K562 (cell line): ENCODE data around the gene CCDC136. TPM values are rescaled to one million over a fixed set of nuclear protein-coding genes. Genes with fewer than 3 reads are reported as not detected.

Source experiments
- BRF2 ChIP-seq: IDR thresholded peaks from 3 replicates; pipeline ENCODE4 v1.6.1; 2011; ENCODE audit warnings: borderline replicate concordance, mild to moderate bottlenecking; ENCODE audit not compliant: insufficient read length, insufficient read depth
- CREM ChIP-seq: IDR thresholded peaks from 2 replicates; pipeline ENCODE4 v1.6.1; 2014; ENCODE audit warnings: antibody characterized with exemption, low read depth
- DMBX1 ChIP-seq: fragments of 250-450 bp; sonication (Bioruptor Pico); IDR thresholded peaks from 2 replicates; pipeline ENCODE4 v1.8.0; 2022; ENCODE audit warnings: inconsistent platforms, mild to moderate bottlenecking, moderate library complexity, borderline replicate concordance
- HMGXB4 ChIP-seq: sonication (generic); formaldehyde crosslinking; IDR thresholded peaks from 2 replicates; pipeline ENCODE4 v1.8.1; 2023; ENCODE audit warnings: mild to moderate bottlenecking, missing genetic modification reagents
- HSF4 ChIP-seq: fragments of 250-450 bp; sonication (Bioruptor Pico); IDR thresholded peaks from 2 replicates; pipeline ENCODE4 v2.1.2; 2022; ENCODE audit warnings: mild to moderate bottlenecking, moderate library complexity, borderline replicate concordance
- KHSRP ChIP-seq: fragments of 450-650 bp; IDR thresholded peaks from 2 replicates; pipeline ENCODE4 v1.6.1; 2017
- MAFG ChIP-seq: fragments of 450-650 bp; conservative IDR thresholded peaks from 2 replicates; pipeline ENCODE4 v1.6.1; 2016; ENCODE audit warnings: missing genetic modification characterization, missing compliant biosample characterization
- MAZ ChIP-seq, 2 experiments: fragments of 450-650 bp in 1 of 2; sonication (generic) in 1 of 2; formaldehyde crosslinking; IDR thresholded peaks in 1 of 2; conservative IDR thresholded peaks in 1 of 2; 2 replicates each; pipeline versions ENCODE4 v1.4.0 to v1.5.0; 2020; ENCODE audit warnings: mild to moderate bottlenecking in 1 of 2, missing genetic modification reagents in 1 of 2
- MEF2D ChIP-seq: conservative IDR thresholded peaks from 2 replicates; pipeline ENCODE4 v1.6.1; 2016; ENCODE audit warnings: low read depth, missing genetic modification characterization, missing compliant biosample characterization
- NFIC ChIP-seq: fragments of 450-650 bp; IDR thresholded peaks from 2 replicates; pipeline ENCODE4 v1.6.1; 2017; ENCODE audit warnings: mild to moderate bottlenecking, inconsistent platforms
- SMARCB1 ChIP-seq: IDR thresholded peaks from 2 replicates; pipeline ENCODE4 v1.6.1; 2011; ENCODE audit warnings: improper control_type of control experiment, low read depth; ENCODE audit not compliant: insufficient read length
- SMC3 ChIP-seq: conservative IDR thresholded peaks from 2 replicates; pipeline ENCODE4 v1.6.1; 2011; ENCODE audit warnings: low read depth, low read length, improper control_type of control experiment; ENCODE audit not compliant: insufficient read depth
- TAL1 ChIP-seq: fragments of 450-650 bp; IDR thresholded peaks from 2 replicates; pipeline ENCODE4 v1.6.1; 2016; ENCODE audit warnings: mild to moderate bottlenecking
- TFAP4 ChIP-seq: sonication (generic); formaldehyde crosslinking; IDR thresholded peaks from 2 replicates; pipeline ENCODE4 v1.8.0; 2022; ENCODE audit warnings: missing genetic modification reagents, mild to moderate bottlenecking, moderate library complexity, borderline replicate concordance
- ZBTB1 ChIP-seq: sonication (generic); formaldehyde crosslinking; IDR thresholded peaks from 2 replicates; pipeline ENCODE4 v1.8.1; 2023; ENCODE audit warnings: missing genetic modification reagents, low read depth, mild to moderate bottlenecking, borderline replicate concordance
- ZBTB34 ChIP-seq: fragments of 250-450 bp; sonication (Bioruptor Pico); IDR thresholded peaks from 2 replicates; pipeline ENCODE4 v1.8.0; 2021; ENCODE audit warnings: mild to moderate bottlenecking, moderate library complexity
- ZNF445 ChIP-seq: fragments of 250-450 bp; sonication (Bioruptor Pico); IDR thresholded peaks from 2 replicates; pipeline ENCODE4 v1.4.0; 2020; ENCODE audit warnings: low read depth, mild to moderate bottlenecking, moderate library complexity
- ZNF57 ChIP-seq: fragments of 450-650 bp; formaldehyde crosslinking; IDR thresholded peaks from 2 replicates; pipeline ENCODE4 v1.4.0; 2020; ENCODE audit warnings: mild to moderate bottlenecking, moderate library complexity
- ZNF780A ChIP-seq: fragments of 250-450 bp; sonication (Bioruptor Pico); IDR thresholded peaks from 2 replicates; pipeline ENCODE4 v1.5.0; 2021; ENCODE audit warnings: mild to moderate bottlenecking
- polyA plus RNA-seq, 8 experiments: library from polyadenylated mRNA; depleted of rRNA in 4 of 8; stranded (reverse) in 5 of 8; unstranded in 3 of 8; fragments of >200 nt; fragmentation: Nextera tagmentation in 2 of 8; fragmentation: Illumina TruSeq in 1 of 8; extraction: Ambion mirVana in 2 of 8; extraction: Trizol in 1 of 8; gene quantifications; 2 replicates each; pipeline versions ENCODE4 v1.2.1 to v1.2.3, GENCODE V29; 2011 to 2014; ENCODE audit warnings: inconsistent platforms in 1 of 8, missing spikeins in 1 of 8
- total RNA-seq, 7 experiments: library from RNA; depleted of rRNA in 6 of 7; stranded (reverse); fragments of >200 nt in 6 of 7; fragmentation: Illumina TruSeq in 2 of 7; extraction: Trizol in 2 of 7; gene quantifications; 2 replicates each; pipeline versions ENCODE4 v1.2.1 to v1.2.3, GENCODE V29; 2011 to 2021; ENCODE audit warnings: low replicate concordance in 1 of 7
- TF ChIP-seq, protein P1 (sequence below): sonication (generic); formaldehyde crosslinking; IDR thresholded peaks from 2 replicates; pipeline ENCODE4 v1.4.0; 2020; ENCODE audit warnings: mild to moderate bottlenecking, missing genetic modification reagents

CCDC136 gene
- total and polyA plus RNA-seq, 9 of the 15 experiments (the other 6 are each of a cell fraction or from before 2014, with no cell fraction given), result 2.4 to 40.8 (median 26.5) TPM

DNA sequence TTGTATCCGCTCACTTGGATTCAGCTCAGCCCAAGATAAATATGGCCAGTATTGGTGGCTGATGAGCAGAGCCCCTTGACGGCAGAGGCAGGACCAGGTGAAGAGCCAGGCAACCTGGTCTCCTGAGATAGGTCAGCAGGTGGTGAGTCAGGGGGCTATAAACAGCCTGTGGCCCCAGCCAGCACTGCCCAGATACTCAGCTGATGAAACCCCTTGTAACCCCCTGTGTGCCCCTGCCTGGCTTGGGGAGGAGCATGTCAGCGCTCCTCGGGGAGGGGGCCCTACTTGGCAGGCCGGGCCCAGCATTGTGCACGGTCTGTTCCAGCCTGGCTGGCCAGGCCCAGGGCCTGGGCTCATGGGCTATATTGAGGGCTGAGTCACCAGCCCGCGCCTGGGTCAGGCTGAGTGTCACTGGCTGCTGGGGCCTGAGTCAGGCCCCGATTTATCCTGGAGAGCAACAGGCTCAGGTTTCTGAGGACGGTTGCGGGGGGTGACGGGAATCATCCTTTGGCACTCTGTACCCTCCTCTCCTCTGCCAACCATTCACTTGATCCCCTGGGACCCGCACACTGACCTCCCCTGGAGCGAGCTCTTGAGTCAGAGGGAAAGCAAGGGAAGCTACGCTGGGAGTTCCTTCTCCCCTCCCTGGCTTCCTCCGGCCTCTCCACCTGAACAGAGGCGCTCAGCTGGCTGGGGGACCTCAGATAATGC lies 35.6 kb downstream of the CCDC136 start (continued):
- TF ChIP-seq TFAP4 (CRISPR knock-in tag) (peak; percentile 87), HSF4 (CRISPR knock-in tag) (peak; percentile 40; the same call in 1 of the 2 replicates), ZNF445 (no peak), ZBTB34 (peak; percentile 2; the same call in 1 of the 2 replicates), ZNF780A (no peak), TAL1 (peak; percentile 83), CREM (peak; percentile 52; the same call in 1 of the 2 replicates), MAZ (CRISPR knock-in tag; conservative IDR thresholded peaks at IDR 0.05 in 1 of 2, IDR thresholded peaks at IDR 0.05 in 1 of 2) (peak; percentile 90 to 99), ZNF57 (CRISPR knock-in tag) (no peak), HMGXB4 (CRISPR knock-in tag) (0 out of 2 replicates have a peak, but pooled peaks have one; percentile 13), SMC3 (no peak), NFIC (peak; percentile 9; the same call in 1 of the 2 replicates), KHSRP (no peak), MEF2D (tag) (peak; percentile 77), DMBX1 (CRISPR knock-in tag) (0 out of 2 replicates have a peak, but pooled peaks have one; percentile 93), BRF2 (no peak), SMARCB1 (no peak), ZBTB1 (no peak; the same call in 1 of the 2 replicates), MAFG (no peak)
- TF ChIP-seq, protein P1, sequence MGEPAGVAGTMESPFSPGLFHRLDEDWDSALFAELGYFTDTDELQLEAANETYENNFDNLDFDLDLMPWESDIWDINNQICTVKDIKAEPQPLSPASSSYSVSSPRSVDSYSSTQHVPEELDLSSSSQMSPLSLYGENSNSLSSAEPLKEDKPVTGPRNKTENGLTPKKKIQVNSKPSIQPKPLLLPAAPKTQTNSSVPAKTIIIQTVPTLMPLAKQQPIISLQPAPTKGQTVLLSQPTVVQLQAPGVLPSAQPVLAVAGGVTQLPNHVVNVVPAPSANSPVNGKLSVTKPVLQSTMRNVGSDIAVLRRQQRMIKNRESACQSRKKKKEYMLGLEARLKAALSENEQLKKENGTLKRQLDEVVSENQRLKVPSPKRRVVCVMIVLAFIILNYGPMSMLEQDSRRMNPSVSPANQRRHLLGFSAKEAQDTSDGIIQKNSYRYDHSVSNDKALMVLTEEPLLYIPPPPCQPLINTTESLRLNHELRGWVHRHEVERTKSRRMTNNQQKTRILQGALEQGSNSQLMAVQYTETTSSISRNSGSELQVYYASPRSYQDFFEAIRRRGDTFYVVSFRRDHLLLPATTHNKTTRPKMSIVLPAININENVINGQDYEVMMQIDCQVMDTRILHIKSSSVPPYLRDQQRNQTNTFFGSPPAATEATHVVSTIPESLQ (CRISPR knock-in tag), result peak; percentile 78; the same call in 1 of the 2 replicates
